SK-MEL-5 (cell line): ENCODE results near the gene HSF2BP. TPM values are rescaled to one million over a fixed set of nuclear protein-coding genes. Genes with fewer than 3 reads are reported as not detected.
"Not testable (repeated sequence)": the region's sequence is repeated elsewhere in the genome, so short reads cannot be mapped to it uniquely, and the experiment has no call there.

Experiments
- DNase-seq: peaks from one replicate; pipeline ENCODE4 v3.0.0-alpha.2; 2016; ENCODE audit warnings: low read depth, low spot score
- in situ Hi-C: cut with HindIII; loops from 2 replicates; pipeline ENCODE4 v1.10.0; 2016; ENCODE audit warnings: low sequenced_read_pairs, high pct_unique_total_duplicates, low pct_unique_long_range_greater_than_20kb
- total RNA-seq: library from RNA; depleted of rRNA; stranded (reverse); fragments of >200 nt; shearing (Covaris generic); gene quantifications from 2 replicates; pipeline ENCODE4 v1.2.3, GENCODE V29; 2014

HSF2BP gene
- total RNA-seq, 1 experiment from 2014 or later = 0.77 TPM

DNA sequence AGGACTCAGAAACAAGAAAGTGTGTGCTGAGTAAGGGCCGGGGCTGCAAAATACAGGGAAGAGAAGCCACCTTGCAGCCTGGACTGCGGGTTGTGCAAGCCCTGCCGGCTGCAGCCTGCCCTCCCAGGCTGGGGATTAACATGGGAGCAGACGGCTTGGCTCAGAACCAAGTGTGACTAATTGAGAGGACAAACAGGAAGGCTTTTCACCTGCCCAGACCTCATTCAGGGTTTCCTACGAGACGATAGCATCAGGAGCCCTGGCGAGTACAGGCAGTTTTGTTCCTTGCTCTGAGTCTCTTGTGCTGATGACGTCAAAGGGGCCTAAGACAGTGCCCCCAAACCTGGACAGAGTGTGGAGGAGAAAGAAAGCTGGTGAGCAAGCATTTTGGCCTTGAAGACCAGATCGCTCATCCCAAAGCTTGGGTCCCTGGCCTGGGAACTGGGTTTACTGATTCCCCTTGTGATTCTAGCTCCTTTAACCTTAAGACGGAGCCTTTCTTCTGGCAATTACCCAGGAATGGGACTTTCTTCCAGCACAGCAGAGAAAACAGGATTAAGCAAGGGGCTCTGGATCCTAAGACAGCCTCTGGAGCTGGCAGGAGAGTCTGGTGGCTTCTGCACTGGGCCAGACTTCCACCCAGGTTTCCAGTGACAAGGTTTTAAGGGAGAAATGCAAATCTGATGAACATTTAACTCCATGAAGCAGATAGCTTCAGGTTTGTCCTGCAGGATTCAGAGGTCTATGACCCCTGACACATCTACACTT lies 142.2 kb downstream of the HSF2BP start:
- in situ Hi-C loops, DNase-seq: not testable (repeated sequence)

DNA sequence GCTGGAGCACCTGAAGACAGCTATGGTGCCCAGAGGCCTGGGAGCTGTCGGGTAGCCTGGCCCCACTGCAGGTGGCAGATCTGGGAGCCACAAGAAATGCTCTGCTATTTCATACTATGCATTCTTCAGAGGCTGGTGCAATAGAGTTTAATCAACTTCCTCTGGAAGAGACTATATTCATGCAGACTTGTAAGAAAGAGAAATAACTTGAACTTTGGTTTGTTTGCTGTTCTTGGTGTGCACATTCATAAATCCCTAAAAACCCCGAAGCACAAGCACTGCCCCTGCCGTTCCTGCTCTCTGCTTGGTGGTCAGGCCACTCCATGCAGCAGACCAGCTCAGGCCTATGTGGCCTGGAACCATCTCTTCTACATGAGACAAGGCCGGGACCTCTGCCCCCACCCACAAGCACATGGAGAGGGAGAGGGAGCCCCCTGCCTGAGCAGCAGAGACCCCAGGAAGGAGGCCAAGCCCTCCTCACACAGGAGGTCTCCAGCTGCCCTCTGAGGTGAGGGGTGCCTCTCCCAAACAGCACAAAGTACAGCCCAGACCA lies 142.9 kb downstream of the HSF2BP start:
- in situ Hi-C loops, DNase-seq: not testable (repeated sequence)

DNA sequence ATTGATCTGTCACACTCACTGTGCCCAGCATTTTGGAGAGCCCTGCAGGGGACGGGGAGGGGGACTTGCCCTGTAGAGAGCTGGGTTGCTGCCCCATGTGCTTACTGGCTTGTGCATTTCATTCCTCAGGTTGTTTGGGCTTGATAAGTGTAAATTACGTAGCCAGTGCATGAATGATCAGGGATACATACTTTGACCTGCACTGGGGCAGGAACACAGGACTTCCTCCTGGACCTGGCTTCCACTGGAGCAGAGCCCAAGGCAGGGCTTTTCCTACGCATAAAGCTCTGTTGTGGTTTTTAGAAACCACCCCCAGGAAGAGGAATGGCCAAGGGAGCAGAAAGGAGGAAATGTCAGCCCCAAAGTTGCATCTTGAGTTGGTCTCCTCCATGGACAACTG lies 144.5 kb downstream of the HSF2BP start:
- DNase-seq, in situ Hi-C loops: not testable (repeated sequence)

DNA sequence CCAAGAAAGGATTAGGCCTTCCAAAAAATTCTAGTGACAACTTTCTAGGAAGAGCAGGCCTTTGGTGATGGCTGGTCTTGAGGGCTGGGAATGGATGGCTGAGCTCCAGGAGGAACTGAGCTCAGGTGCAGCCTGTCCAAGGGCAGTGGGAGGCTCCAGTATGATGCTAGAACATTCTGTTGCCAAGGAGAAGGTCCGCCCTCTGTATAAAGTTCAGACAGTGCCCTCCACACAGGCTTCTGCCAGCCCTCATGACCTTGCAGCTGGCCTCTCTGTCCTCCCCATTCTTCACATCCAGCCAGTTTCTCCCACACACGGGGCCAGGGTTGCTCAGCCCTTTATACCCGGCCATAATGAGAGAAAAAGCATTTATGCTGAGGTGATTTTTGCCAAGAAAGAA lies 146.3 kb downstream of the HSF2BP start:
- in situ Hi-C loops, DNase-seq: not testable (repeated sequence)

DNA sequence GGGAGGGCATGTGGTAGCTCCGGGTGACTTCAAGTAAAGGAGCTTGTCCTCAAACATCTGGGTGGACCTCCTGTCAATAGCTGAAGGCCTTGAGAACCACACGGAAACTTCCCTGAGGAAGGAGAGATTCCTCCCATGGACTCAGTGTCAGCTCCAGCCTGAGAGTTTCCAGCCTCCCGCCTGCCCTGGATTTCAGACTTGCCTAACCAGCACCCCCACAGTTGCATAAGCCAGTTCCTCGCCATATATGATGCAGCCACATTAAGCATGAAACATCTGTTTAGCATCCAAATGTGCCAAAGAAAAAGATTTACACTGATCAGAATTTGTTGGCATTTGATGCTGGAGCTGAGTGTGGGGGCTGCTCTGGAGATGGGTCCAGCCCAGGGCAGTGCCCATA lies 148.1 kb downstream of the HSF2BP start:
- DNase-seq, in situ Hi-C loops: not testable (repeated sequence)

DNA sequence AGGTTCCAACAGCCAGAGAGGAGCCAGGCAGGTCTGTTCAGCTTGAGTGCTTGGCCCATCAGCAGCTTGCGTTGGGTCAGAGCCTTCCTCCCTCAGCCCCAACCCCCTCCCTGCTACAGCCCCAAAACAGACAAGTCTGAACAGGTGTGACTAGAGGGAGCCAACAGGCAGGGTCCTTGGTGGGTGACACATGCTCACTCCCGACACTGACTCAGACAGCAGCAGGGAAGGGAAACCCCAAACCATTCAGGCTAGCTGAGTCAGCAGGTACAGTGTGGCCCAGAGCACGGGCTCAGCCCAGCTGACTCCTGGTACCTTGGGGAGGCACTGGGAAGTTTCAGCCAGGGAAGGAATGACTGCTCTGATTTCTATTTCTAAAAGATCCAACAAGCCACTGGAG lies 148.6 kb downstream of the HSF2BP start:
- in situ Hi-C loops = not testable (repeated sequence)

DNA sequence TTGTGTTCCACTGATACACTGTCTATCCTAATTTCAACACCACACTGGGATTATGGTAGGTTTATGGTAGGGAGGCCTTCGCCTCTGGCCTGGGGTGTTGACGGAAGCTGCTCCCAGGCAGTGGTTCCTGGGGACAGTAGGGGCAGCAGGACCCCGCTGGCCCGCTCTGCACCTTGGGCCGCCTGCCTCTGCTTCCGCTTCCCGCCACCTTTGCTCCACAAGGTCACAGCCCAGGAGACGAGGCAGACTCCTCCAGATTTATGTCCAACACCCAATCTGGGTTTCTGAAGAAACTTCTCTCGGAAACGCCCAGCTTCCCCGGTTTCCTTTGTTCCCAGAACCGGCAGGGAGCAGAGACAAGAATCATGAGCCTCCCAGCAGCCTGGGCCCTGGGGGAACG lies 155.4 kb downstream of the HSF2BP start:
- in situ Hi-C loops, DNase-seq: not testable (repeated sequence)

More for the DNA sequence above, 148.6 kb downstream of the HSF2BP start:
- not testable (repeated sequence) for DNase-seq

DNA sequence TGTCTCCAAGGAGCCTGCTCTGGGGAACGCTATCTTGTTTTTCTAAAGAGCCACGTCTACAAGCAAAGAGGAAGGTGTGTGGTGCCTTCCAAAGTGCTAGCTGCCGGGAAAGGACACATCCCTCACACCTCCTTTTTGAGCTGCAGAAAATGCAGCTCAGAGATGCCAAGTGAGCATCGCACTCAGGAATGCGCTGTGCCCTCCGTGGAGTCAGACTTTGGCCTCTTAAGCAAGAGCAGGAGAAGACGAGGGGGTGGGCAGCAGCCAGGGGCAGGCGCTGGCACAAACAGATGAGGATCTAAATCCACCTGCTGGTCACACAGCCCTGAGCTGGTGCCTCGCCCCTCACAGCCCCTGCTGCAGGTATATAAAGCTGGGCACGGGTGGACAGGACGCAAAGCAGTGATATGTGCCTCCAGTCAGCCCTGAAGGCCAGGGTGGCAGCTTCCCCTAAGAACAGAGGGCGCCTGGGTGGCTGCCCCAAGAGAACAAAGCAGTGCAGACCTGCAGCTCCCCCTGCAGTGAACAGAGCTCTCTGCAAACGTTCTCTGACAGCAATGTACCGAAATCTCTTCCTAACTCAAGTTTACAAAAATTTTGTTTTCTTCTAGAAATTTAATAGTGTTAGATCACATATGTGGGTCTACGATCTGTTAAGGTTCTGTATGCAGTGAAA lies 156.1 kb downstream of the HSF2BP start:
- DNase-seq, in situ Hi-C loops: not testable (repeated sequence)

DNA sequence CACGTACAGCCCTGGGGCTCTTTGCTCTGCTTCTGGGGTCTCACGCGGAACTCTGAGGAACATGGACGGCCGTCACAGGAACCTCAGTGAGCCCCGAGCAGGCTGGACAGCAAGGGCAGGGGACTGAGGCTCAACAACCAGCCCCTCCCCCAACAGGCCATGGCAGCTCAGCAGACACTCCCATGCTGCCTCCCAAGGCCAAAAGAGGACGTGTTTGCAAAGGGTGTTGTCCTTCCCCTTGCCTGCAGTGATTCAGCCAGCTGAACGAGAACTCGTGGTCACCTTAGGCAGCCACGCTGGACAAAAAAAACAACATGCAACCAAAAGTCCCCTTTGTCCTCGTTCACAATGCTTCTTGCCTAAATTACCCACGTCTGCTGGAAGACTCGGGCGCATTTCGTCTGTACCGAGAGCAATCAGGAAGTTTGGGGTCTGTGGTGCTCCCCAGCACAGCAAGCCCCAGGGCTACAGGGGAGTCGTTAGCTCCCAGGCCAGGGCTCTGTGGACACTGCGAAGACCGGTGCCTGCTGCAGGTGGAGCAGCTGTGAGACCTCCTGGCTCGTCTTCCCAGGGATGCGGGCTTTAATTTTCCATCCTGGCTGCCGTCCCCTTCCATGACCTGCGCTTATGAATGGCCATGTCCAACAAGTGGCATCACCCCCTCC lies 156.7 kb downstream of the HSF2BP start:
- in situ Hi-C loops, DNase-seq: not testable (repeated sequence)

DNA sequence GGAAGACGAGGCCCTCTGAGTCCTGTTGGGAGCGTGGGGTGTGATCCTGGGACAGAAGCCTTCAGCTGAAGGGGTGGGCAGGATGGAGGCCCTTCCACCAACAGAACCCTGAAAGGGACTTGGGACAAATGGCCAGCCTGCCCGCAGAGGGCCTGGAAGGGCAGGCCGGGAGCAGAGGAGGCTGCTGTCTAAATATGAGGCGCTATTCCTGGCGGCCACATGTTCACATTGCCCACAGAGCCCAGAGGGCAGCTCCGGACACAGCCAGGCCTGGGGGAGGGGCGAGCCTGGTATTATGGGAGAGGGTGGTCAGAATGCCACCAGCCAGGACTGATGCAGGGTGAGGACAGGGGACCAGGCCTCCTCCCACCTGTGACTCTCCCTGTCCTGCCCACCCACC lies 160.4 kb downstream of the HSF2BP start:
- in situ Hi-C loops, DNase-seq: not testable (repeated sequence)

DNA sequence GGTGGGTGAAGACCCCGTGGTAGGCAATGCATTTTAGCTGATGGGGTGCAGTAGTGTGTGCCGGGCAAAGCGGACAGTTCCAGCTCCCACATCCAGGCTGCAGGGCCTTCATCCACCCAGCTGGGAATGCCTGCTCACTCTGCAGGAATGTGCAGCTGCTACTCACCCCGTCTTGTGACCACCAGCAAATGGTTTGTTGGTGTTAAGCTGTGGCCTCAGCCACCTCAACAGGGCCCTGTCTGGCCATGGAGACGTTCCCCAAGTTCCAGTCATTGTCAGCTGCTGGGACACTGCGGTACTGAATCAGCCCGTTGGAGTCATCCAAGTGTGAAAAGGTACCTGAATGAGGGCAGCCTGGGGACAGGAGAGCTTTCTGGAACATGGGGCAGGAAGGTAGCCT lies 161.2 kb downstream of the HSF2BP start:
- in situ Hi-C loops, DNase-seq: not testable (repeated sequence)

DNA sequence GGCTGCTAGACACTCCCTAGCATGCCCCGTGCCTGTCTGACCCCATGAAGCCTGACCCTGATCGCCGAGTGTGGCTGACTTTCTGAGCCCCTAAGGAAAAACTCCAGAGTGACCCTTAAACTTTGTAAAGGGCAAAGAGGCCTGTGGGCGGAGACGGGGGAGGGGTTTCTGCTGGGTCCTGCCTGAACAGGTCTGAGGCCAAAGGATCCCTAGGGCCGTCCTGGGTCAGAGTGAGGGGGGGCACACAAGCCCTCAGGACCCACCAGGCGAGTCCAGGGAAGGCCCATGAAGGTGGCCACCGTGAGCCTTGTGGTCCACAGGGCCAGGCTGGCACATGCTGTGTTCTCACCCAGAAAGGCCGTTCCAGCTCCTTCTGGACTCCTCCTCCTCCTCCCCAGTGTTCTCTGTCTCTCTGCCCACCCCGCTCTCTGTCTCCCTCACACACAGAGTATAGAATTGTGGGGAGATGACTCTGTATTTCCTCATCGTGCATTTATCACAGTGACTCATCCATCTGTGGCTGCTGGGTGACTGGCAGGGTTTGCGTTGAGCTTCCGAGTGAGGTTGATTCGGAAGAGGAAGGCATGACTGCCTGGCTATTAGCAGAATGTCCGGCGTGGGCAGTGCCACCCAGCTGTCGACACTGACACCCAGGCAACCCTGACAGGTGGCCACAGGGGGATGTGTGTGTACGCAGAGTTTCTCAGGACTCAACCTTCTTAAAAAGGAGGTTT lies 164.8 kb downstream of the HSF2BP start:
- in situ Hi-C loops = not testable (repeated sequence)

DNA sequence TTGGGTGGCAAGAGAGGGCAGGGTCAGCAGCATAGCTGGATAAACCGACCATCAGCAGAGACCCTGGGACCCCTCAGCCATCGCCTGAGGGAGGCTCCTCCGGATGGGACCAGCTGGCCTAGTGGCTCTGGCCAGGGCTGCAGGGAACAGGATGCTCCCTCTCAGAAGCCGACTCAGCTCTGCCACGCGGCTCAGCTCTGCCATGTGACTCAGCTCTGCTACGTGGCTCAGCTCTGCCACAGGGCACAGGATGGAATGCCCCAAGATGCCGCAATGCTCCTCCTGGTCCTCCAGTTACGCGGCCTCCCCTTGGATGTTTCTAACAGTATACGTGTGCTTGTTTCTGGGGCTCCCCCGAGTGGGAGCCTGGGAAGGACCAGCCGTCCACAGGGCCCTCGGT lies 165.8 kb downstream of the HSF2BP start:
- in situ Hi-C loops, DNase-seq: not testable (repeated sequence)

More for the DNA sequence above, 164.8 kb downstream of the HSF2BP start:
- not testable (repeated sequence) for DNase-seq

DNA sequence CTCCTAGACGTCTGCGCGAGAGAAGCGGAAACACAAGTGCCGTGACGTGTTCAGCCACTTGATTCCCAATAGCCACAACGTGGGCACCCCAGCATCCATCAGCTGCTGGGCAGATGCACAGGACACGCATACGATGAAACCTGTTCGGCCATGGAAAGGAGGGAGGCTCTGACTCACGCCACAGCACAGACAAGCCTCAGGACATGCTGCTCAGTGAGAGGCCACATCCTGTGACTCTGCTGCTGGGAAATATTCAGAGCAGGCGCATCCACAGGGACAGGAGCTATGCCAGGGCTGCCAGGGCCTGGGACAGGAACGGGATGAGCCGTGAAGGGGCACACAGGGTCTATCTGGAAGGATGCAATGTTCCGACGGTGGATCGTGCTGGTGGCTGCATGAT lies 171.1 kb downstream of the HSF2BP start:
- DNase-seq, in situ Hi-C loops: not testable (repeated sequence)

DNA sequence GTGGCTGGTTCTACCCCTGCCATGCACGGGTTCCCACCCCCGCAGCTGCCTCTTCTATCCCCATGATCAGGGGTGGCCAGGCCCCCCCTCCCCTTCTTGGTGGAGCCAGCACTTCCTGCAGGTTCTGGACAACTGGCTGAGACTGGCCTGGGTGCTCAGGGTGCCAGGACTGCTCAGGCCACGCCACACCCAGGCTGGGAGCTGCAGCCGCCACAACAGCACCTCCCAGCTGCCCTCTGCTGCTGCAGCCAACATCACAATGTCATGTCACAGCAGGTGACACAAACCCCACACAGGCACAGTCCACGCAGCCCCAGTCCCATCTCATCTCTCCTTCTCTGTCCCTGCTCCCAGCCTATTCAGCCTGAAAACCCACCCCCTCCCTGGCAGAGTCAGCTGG lies 173.2 kb downstream of the HSF2BP start:
- DNase-seq, in situ Hi-C loops: not testable (repeated sequence)

DNA sequence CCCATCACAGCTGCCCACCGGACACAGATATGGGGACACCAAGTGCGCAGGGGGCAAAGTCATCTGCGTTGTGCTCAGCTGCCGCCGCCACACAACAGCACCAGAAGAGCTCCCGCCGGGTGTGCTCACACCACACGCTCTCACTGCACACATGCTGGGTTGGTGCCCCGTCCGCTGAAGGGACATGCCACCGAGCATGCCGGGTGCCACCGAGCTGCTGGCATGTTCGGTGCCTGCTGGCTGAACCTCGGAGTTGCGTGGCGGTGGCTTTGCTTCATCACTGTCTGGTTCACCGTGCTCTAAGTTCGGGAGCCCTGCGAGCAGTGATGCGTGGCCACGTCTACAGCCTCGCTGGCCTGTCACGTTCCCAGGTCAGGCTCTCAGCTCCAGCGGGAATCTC lies 174.3 kb downstream of the HSF2BP start:
- in situ Hi-C loops, DNase-seq: not testable (repeated sequence)

DNA sequence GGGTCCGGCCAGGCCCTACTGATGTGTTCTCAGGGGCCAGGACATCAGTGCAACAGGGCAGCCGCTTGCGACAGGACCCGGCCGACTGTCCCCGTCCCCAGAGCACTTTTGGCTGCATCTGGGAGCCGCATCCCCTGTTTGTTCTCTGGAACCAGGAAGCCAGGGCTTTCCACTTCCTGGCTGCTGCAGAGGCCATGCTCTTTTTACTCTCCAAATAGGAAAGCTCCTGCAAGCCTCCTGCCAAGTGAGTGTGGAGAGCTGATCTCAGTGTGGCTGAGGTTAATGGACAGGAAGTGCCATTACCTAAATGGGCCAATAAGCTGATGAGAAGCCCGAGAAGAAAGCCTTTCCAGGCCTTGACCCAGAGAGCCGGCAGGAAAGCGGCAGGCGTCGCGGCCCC lies 180.1 kb downstream of the HSF2BP start:
- in situ Hi-C loops, DNase-seq: not testable (repeated sequence)
